Measurements from ENCODE around the gene IGSF23.
"Not testable (repeated sequence)": the region's sequence is repeated elsewhere in the genome, so short reads cannot be mapped to it uniquely, and the experiment has no call there.

The IGSF23 gene

GRCh38 chr19:44588771-44589112 is 24.6 kb upstream of the IGSF23 start:
- Histone ChIP-seq H3K27ac (ENCODE audit: low read length) (no peak overlapping the region), H3K9me3 (ENCODE audit: control insufficient read depth in 2 of 2, low read length in 2 of 2) (no peaks in the 10 kb centered on the region), H3K4me3 (ENCODE audit: low read length in 2 of 2) (no peak overlapping the region), H3K9ac (ENCODE audit: low read length in 2 of 2) (no peak overlapping the region), H3K27me3 (ENCODE audit: control insufficient read depth in 1 of 2, insufficient read depth in 2 of 2, low read length in 2 of 2) (peaks cover 2 to 3% of the 10 kb centered on the region in 2 donors), H3K36me3 (ENCODE audit: control insufficient read depth in 2 of 2, insufficient read depth in 2 of 2, low read length in 2 of 2) (no peaks in the 10 kb centered on the region), H3K4me1 (ENCODE audit: control insufficient read depth, insufficient read depth, low read length) (no peaks in the 10 kb centered on the region)

GRCh38 chr19:44590245-44591059 is 22.9 kb upstream of the IGSF23 start:
- H3K9ac ChIP-seq (ENCODE audit: low read length in 2 of 2), result no peak overlapping the region

GRCh38 chr19:44591340-44591993 is 21.9 kb upstream of the IGSF23 start:
- not testable (repeated sequence) for H3K4me3 ChIP-seq (ENCODE audit: low read length in 2 of 2); H3K36me3 ChIP-seq (ENCODE audit: control insufficient read depth in 2 of 2, insufficient read depth in 2 of 2, low read length in 2 of 2); H3K9me3 ChIP-seq (ENCODE audit: control insufficient read depth in 2 of 2, low read length in 2 of 2); H3K9ac ChIP-seq (ENCODE audit: low read length in 2 of 2); H3K27ac ChIP-seq (ENCODE audit: low read length); H3K27me3 ChIP-seq (ENCODE audit: control insufficient read depth in 1 of 2, insufficient read depth in 2 of 2, low read length in 2 of 2); H3K4me1 ChIP-seq (ENCODE audit: control insufficient read depth, insufficient read depth, low read length)

More at GRCh38 chr19:44590245-44591059, 22.9 kb upstream of the IGSF23 start:
- H3K9me3 ChIP-seq (ENCODE audit: control insufficient read depth in 2 of 2, low read length in 2 of 2), result no peaks in the 10 kb centered on the region
- no peak overlapping the region for H3K4me3 ChIP-seq (ENCODE audit: low read length in 2 of 2)
- no peak overlapping the region for H3K27ac ChIP-seq (ENCODE audit: low read length)
- H3K27me3 ChIP-seq (ENCODE audit: control insufficient read depth in 1 of 2, insufficient read depth in 2 of 2, low read length in 2 of 2), result peaks cover 2 to 3% of the 10 kb centered on the region in 2 donors
- H3K36me3 ChIP-seq (ENCODE audit: control insufficient read depth in 2 of 2, insufficient read depth in 2 of 2, low read length in 2 of 2), result no peaks in the 10 kb centered on the region
- no peaks in the 10 kb centered on the region for H3K4me1 ChIP-seq (ENCODE audit: control insufficient read depth, insufficient read depth, low read length)

- H3K4me1 ChIP-seq (ENCODE audit: control insufficient read depth, insufficient read depth, low read length), result no peaks in the 10 kb centered on the region
Measured at GRCh38 chr19:44592451-44592890, 20.9 kb upstream of the IGSF23 start.

GRCh38 chr19:44593294-44593693 is 20.1 kb upstream of the IGSF23 start:
- H3K4me3 ChIP-seq (ENCODE audit: low read length in 2 of 2), result no peak overlapping the region
- H3K9me3 ChIP-seq (ENCODE audit: control insufficient read depth in 2 of 2, low read length in 2 of 2), result peaks cover 0 to 6% of the 10 kb centered on the region in 2 donors
- no peaks in the 10 kb centered on the region for H3K4me1 ChIP-seq (ENCODE audit: control insufficient read depth, insufficient read depth, low read length)
- H3K27me3 ChIP-seq (ENCODE audit: control insufficient read depth in 1 of 2, insufficient read depth in 2 of 2, low read length in 2 of 2), result peaks cover 3 to 11% of the 10 kb centered on the region in 2 donors
- H3K9ac ChIP-seq (ENCODE audit: low read length in 2 of 2), result no peak overlapping the region
- no peak overlapping the region for H3K27ac ChIP-seq (ENCODE audit: low read length)
- H3K36me3 ChIP-seq (ENCODE audit: control insufficient read depth in 2 of 2, insufficient read depth in 2 of 2, low read length in 2 of 2), result no peaks in the 10 kb centered on the region

More at GRCh38 chr19:44592451-44592890, 20.9 kb upstream of the IGSF23 start:
- H3K9ac ChIP-seq (ENCODE audit: low read length in 2 of 2), result no peak overlapping the region
- H3K36me3 ChIP-seq (ENCODE audit: control insufficient read depth in 2 of 2, insufficient read depth in 2 of 2, low read length in 2 of 2), result no peaks in the 10 kb centered on the region
- peaks cover 3 to 6% of the 10 kb centered on the region in 2 donors for H3K27me3 ChIP-seq (ENCODE audit: control insufficient read depth in 1 of 2, insufficient read depth in 2 of 2, low read length in 2 of 2)
- H3K4me3 ChIP-seq (ENCODE audit: low read length in 2 of 2), result no peak overlapping the region
- H3K27ac ChIP-seq (ENCODE audit: low read length), result no peak overlapping the region
- no peaks in the 10 kb centered on the region for H3K9me3 ChIP-seq (ENCODE audit: control insufficient read depth in 2 of 2, low read length in 2 of 2)

GRCh38 chr19:44593866-44594266 is 19.5 kb upstream of the IGSF23 start:
- H3K9ac ChIP-seq (ENCODE audit: low read length in 2 of 2); H3K4me1 ChIP-seq (ENCODE audit: control insufficient read depth, insufficient read depth, low read length); H3K4me3 ChIP-seq (ENCODE audit: low read length in 2 of 2); H3K27ac ChIP-seq (ENCODE audit: low read length); H3K36me3 ChIP-seq (ENCODE audit: control insufficient read depth in 2 of 2, insufficient read depth in 2 of 2, low read length in 2 of 2); H3K9me3 ChIP-seq (ENCODE audit: control insufficient read depth in 2 of 2, low read length in 2 of 2): not testable (repeated sequence)
- H3K27me3 ChIP-seq (ENCODE audit: control insufficient read depth in 1 of 2, insufficient read depth in 2 of 2, low read length in 2 of 2), result peaks cover 3 to 11% of the 10 kb centered on the region in 2 donors

- H3K9ac ChIP-seq (ENCODE audit: low read length in 2 of 2), result no peak overlapping the region
- H3K4me1 ChIP-seq (ENCODE audit: control insufficient read depth, insufficient read depth, low read length), result no peaks in the 10 kb centered on the region
- H3K4me3 ChIP-seq (ENCODE audit: low read length in 2 of 2), result no peak overlapping the region
- H3K36me3 ChIP-seq (ENCODE audit: control insufficient read depth in 2 of 2, insufficient read depth in 2 of 2, low read length in 2 of 2), result no peaks in the 10 kb centered on the region
- no peak overlapping the region for H3K27ac ChIP-seq (ENCODE audit: low read length)
- H3K9me3 ChIP-seq (ENCODE audit: control insufficient read depth in 2 of 2, low read length in 2 of 2), result peaks cover 0 to 7% of the 10 kb centered on the region in 2 donors
- H3K27me3 ChIP-seq (ENCODE audit: control insufficient read depth in 1 of 2, insufficient read depth in 2 of 2, low read length in 2 of 2), result peaks cover 3 to 17% of the 10 kb centered on the region in 2 donors
Measured at GRCh38 chr19:44596428-44597130, 16.8 kb upstream of the IGSF23 start.

GRCh38 chr19:44597131-44597491 is 16.3 kb upstream of the IGSF23 start:
- Histone ChIP-seq H3K4me3 (ENCODE audit: low read length in 2 of 2) (no peak overlapping the region), H3K36me3 (ENCODE audit: control insufficient read depth in 2 of 2, insufficient read depth in 2 of 2, low read length in 2 of 2) (no peaks in the 10 kb centered on the region), H3K9me3 (ENCODE audit: control insufficient read depth in 2 of 2, low read length in 2 of 2) (peaks cover 0 to 7% of the 10 kb centered on the region in 2 donors), H3K9ac (ENCODE audit: low read length in 2 of 2) (no peak overlapping the region), H3K27me3 (ENCODE audit: control insufficient read depth in 1 of 2, insufficient read depth in 2 of 2, low read length in 2 of 2) (peaks cover 3 to 17% of the 10 kb centered on the region in 2 donors), H3K4me1 (ENCODE audit: control insufficient read depth, insufficient read depth, low read length) (no peaks in the 10 kb centered on the region), H3K27ac (ENCODE audit: low read length) (no peak overlapping the region)

GRCh38 chr19:44598355-44598754 is 15.0 kb upstream of the IGSF23 start:
- Histone ChIP-seq H3K27me3 (ENCODE audit: control insufficient read depth in 1 of 2, insufficient read depth in 2 of 2, low read length in 2 of 2) (peaks cover 0 to 20% of the 10 kb centered on the region in 2 donors), H3K4me1 (ENCODE audit: control insufficient read depth, insufficient read depth, low read length) (no peaks in the 10 kb centered on the region), H3K4me3 (ENCODE audit: low read length in 2 of 2) (no peak overlapping the region), H3K9ac (ENCODE audit: low read length in 2 of 2) (no peak overlapping the region), H3K36me3 (ENCODE audit: control insufficient read depth in 2 of 2, insufficient read depth in 2 of 2, low read length in 2 of 2) (no peaks in the 10 kb centered on the region), H3K27ac (ENCODE audit: low read length) (no peak overlapping the region), H3K9me3 (ENCODE audit: control insufficient read depth in 2 of 2, low read length in 2 of 2) (peaks cover 0 to 7% of the 10 kb centered on the region in 2 donors)

GRCh38 chr19:44598880-44599279 is 14.5 kb upstream of the IGSF23 start:
- H3K27ac ChIP-seq (ENCODE audit: low read length), result no peak overlapping the region
- no peaks in the 10 kb centered on the region for H3K4me1 ChIP-seq (ENCODE audit: control insufficient read depth, insufficient read depth, low read length)
- H3K36me3 ChIP-seq (ENCODE audit: control insufficient read depth in 2 of 2, insufficient read depth in 2 of 2, low read length in 2 of 2), result no peaks in the 10 kb centered on the region
- H3K27me3 ChIP-seq (ENCODE audit: control insufficient read depth in 1 of 2, insufficient read depth in 2 of 2, low read length in 2 of 2), result peaks cover 0 to 21% of the 10 kb centered on the region in 2 donors
- H3K9ac ChIP-seq (ENCODE audit: low read length in 2 of 2), result no peak overlapping the region
- H3K9me3 ChIP-seq (ENCODE audit: control insufficient read depth in 2 of 2, low read length in 2 of 2), result peaks cover 0 to 7% of the 10 kb centered on the region in 2 donors
- no peak overlapping the region for H3K4me3 ChIP-seq (ENCODE audit: low read length in 2 of 2)

Measured in stomach smooth muscle (tissue), 2 donors.